Pancreas (tissue), 10 donors: ENCODE measurements around the gene DLGAP1. TPM values are rescaled to one million over a fixed set of nuclear protein-coding genes. Genes with fewer than 3 reads are reported as not detected.

Source experiments
- ATAC-seq, 4 donors: fragments of 200-7000 bp; cut with Tn5 transposase; one replicate each; pipeline versions ENCODE4 v1.8.0 to v1.9.1; 2020; ENCODE audit warnings: mild to moderate bottlenecking in 4 of 4, moderate library complexity in 4 of 4
- DNase-seq, 6 donors: peaks; one replicate each; pipeline ENCODE4 v3.0.0-alpha.2; 2020
- FAIRE-seq: peaks from 2 replicates; lab custom pipeline; 2012; peaks lifted over from hg19 to GRCh38; lab: Jason Lieb, UNC
- H3K27ac ChIP-seq, 4 donors: fragments of 200-600 bp; sonication (generic); 1 replicate in 3 of 4; 2 replicates in 1 of 4; pipeline versions ENCODE4 v1.5.0 to v1.8.0; 2020
- H3K27me3 ChIP-seq, 4 donors: fragments of 200-600 bp; one replicate each; pipeline ENCODE4 v1.8.0; 2021
- H3K36me3 ChIP-seq, 3 donors: fragments of 200-600 bp; sonication (generic) in 1 of 3; one replicate each; pipeline versions ENCODE4 v1.5.0 to v1.8.0; 2020 to 2021
- H3K4me1 ChIP-seq, 3 donors: fragments of 200-600 bp; one replicate each; pipeline ENCODE4 v1.8.0; 2021
- H3K4me3 ChIP-seq, 4 donors: fragments of 200-600 bp; sonication (generic) in 2 of 4; one replicate each; pipeline versions ENCODE4 v1.5.0 to v1.8.0; 2020 to 2021
- H3K9me3 ChIP-seq, 4 donors: fragments of 200-600 bp; one replicate each; pipeline ENCODE4 v1.8.0; 2021
- WGBS, 2 donors: extraction: QIAGEN DNeasy Blood & Tissue Kit; methylation state at CpG; one replicate each; pipeline ENCODE4 v1.1.7; 2013; 5-methylcytosine and 5-hydroxymethylcytosine counted together
- intact Hi-C, 3 donors: fragments of 100-400 bp; cut with DNase I; formaldehyde crosslinking; loops; one replicate each; pipeline versions ENCODE4 v1.11.1 to v1.14.2; 2022
- polyA plus RNA-seq, 2 donors: library from polyadenylated mRNA; stranded (reverse); fragments of 200-250 nt; gene quantifications; one replicate each; pipeline ENCODE4 v1.2.3, GENCODE V29; 2013
- total RNA-seq, 6 donors: library from RNA; stranded (reverse); fragmentation: NEBNext Ultra II Directional in 4 of 6; extraction: Animal tissue kit (Norgen Biotek cat#: 25700) in 4 of 6; gene quantifications; one replicate each; pipeline versions ENCODE4 v1.2.1 to v1.2.4, GENCODE V29; 2021 to 2023
- TF ChIP-seq, protein P1 (sequence below), 4 donors: fragments of 200-600 bp; sonication (generic) in 3 of 4; IDR thresholded peaks; one replicate each; pipeline versions ENCODE4 v1.5.0 to v1.8.0; 2021; ENCODE audit warnings: antibody characterized with exemption in 4 of 4
- donor health status: healthy with polysubstance abuse.
- donor health status: DM: no; HTN: no; CAD: no; lungs with moderate emphysema.
- donor health status: DM: no; HTN: no; CAD: no.
- donor health status: control.
- donor health status: control.
- donor health status: Bipolar disorder and iron deficiency.
- donor health status: DM: yes; HTN: yes; CAD: no.
- donor health status: DM: no; HTN: no; CAD: no.
- donor health status: DM: no; HTN: no; CAD: no.
- donor health status: DM: yes; HTN: yes; CAD: no.

DLGAP1 gene
- total and polyA plus RNA-seq, 8 donors: 0.12 to 0.62 (median 0.30) TPM; not detected in 2

DNA sequence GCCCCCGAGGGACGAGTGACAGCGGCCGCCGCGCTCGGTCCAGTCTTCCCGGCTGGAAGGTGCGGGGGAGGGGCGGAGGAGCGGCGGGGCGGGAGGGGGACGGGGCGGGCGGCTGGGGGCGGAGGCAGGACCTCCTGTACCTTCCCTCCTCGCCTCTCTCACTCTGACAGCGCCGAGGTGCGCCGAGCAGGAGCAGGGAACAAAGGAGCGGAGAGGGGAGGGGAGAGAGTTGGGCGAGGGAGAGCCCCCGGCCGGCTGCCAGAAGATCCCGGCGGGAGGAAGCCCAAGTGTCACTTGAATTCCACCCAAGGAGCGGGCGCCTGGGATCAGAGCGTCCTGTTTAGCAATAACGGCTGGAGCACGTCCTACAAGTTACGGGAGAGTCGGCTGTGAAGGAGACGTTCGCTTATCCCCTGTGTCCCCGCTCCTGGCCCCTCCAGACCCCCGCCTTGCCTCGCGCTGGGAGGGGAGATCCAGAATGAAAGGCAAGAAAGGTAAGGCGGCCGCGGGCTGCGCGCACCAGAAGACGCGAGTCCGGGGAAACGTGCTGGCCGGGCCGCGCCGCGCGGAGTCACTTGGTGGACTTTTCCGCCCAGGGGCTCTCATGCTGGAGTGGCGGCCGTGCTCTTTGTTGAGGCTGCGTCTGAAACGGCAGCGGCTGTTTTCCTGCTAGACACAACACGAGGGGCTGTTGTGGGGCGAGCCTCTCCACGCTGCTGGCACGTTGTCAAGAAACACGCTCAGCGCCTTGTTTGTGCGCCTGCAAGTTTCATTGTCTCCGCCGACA is 1004.9 kb downstream of the DLGAP1 start, which contains the start of gene TGIF1:
Gene TGIF1 (plus strand): TSS at position 161 of the 787 bp plus-strand sequence. CDS start 318 bp downstream, at position 479.
- Histone ChIP-seq H3K36me3 (no peaks in the 10 kb centered on the region), H3K4me3 (peak within 1 kb of the TSS; percentile 78 to 90 (median 80)), H3K27ac (peak within 1 kb of the TSS; percentile 92 to 100 (median 98)), H3K4me1 (peaks cover 13 to 18% (median 17%) of the 10 kb centered on the region in 3 donors), H3K9me3 (no peaks in the 10 kb centered on the region), H3K27me3 (no peaks in the 10 kb centered on the region)
- ATAC-seq (peak; percentile 45 to 57 (median 48)), FAIRE-seq (no peak), DNase-seq (peak; percentile 80 to 94 (median 87))
- TF ChIP-seq, protein P1, sequence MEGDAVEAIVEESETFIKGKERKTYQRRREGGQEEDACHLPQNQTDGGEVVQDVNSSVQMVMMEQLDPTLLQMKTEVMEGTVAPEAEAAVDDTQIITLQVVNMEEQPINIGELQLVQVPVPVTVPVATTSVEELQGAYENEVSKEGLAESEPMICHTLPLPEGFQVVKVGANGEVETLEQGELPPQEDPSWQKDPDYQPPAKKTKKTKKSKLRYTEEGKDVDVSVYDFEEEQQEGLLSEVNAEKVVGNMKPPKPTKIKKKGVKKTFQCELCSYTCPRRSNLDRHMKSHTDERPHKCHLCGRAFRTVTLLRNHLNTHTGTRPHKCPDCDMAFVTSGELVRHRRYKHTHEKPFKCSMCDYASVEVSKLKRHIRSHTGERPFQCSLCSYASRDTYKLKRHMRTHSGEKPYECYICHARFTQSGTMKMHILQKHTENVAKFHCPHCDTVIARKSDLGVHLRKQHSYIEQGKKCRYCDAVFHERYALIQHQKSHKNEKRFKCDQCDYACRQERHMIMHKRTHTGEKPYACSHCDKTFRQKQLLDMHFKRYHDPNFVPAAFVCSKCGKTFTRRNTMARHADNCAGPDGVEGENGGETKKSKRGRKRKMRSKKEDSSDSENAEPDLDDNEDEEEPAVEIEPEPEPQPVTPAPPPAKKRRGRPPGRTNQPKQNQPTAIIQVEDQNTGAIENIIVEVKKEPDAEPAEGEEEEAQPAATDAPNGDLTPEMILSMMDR (IDR thresholded peaks at IDR 0.05): no peak
- intact Hi-C loops: loop anchor here in 1 of 3 donors (5.0 to 10.0 kb wide), 2 partner anchors 147 to 165 kb away; no protein-coding TSS in a partner anchor
- 0 to 1% methylated on average over 46 to 70 of the region's 71 CpGs for WGBS, 2 donors

DNA sequence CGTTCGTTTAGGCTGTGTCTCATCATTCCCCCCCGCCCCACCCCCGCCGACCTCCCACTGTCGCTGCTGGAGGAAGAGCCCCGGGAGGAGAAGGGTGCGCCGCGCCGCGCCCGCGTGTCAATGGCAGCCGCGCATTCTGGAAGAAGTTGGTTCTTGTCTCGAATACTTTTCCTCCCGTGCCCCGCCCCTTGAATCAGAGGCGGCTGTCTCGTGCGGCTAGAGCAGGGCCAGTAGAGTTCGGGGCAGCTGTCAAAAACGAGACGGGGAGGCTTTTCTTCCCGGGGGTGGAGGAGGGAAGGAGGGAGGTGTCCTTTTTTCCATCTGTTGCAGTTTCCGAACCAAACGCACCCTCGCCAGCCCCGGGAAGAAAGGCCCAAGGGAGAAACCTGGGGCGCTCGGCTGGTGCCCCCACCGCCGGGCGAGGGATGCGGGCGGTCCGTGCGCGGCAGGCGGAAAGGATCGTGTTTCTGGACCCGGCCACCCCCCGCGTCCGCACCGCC is 1005.5 kb downstream of the DLGAP1 start:
- peak overlapping the region; percentile 92 to 100 (median 98) for H3K27ac ChIP-seq

DNA sequence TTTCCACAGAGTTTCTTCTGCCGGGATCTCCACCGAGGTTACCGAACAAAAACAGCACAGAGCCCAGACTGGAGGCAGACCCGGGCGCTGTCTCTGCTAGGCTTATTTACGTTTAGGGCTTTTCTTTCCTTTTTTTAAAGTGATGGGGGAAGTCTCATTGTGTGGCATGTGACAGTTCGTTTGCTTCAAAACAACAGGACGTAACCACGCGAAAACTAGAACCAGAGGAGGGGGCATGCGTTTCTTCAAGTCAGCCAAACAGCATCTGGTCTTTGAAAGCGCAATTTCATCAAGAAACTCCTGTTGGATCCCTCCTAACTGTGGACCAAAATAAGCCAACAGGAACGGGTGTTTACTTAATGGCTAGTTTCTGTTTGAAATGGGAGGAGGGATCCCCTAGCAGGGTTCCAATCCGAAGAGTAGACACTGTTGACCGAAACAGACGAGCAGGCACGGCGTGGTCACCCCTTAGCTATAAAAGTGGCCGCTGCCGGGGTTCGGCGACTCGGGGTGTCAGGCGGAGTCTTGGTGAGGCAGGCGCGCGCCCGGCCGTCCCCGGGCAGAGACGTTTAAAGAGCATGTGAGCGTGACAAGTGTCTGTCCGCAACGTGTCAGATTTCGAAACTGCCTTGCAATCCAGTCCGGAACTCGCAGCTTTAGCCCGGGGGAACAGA is 1006.1 kb downstream of the DLGAP1 start:
- H3K36me3 ChIP-seq: no peaks in the 10 kb centered on the region
- H3K27me3 ChIP-seq: no peaks in the 10 kb centered on the region
- TF ChIP-seq, protein P1 (IDR thresholded peaks at IDR 0.05): no peak
- 0% methylated on average over 38 of the region's 38 CpGs for WGBS, 2 donors
- peaks cover 7 to 13% (median 9%) of the 10 kb centered on the region in 3 donors for H3K4me1 ChIP-seq
- peak; percentile 11 to 34 (median 23) for ATAC-seq
- no peaks in the 10 kb centered on the region for H3K9me3 ChIP-seq
- peak overlapping the region; percentile 92 to 100 (median 98) for H3K27ac ChIP-seq
- peak overlapping the region; percentile 78 to 90 (median 80) for H3K4me3 ChIP-seq
- no peak for FAIRE-seq
- intact Hi-C loops: no loop called here
- peak; percentile 54 to 84 (median 75) for DNase-seq

More for the DNA sequence above, 1005.5 kb downstream of the DLGAP1 start:
- peak overlapping the region; percentile 78 to 90 (median 80) for H3K4me3 ChIP-seq
- ATAC-seq (peak; percentile 1 to 7 (median 6)), FAIRE-seq (no peak), DNase-seq (peak; percentile 74 to 83 (median 77))
- TF ChIP-seq, protein P1 (IDR thresholded peaks at IDR 0.05): no peak
- no peaks in the 10 kb centered on the region for H3K9me3 ChIP-seq
- no peaks in the 10 kb centered on the region for H3K27me3 ChIP-seq
- intact Hi-C loops: loop anchor here in 1 of 3 donors (5.0 to 10.0 kb wide), 2 partner anchors 148 to 165 kb away; no protein-coding TSS in a partner anchor
- H3K36me3 ChIP-seq: no peaks in the 10 kb centered on the region
- WGBS, 2 donors: 0% methylated on average over 38 to 47 of the region's 47 CpGs
- H3K4me1 ChIP-seq: peaks cover 7 to 13% (median 11%) of the 10 kb centered on the region in 3 donors

DNA sequence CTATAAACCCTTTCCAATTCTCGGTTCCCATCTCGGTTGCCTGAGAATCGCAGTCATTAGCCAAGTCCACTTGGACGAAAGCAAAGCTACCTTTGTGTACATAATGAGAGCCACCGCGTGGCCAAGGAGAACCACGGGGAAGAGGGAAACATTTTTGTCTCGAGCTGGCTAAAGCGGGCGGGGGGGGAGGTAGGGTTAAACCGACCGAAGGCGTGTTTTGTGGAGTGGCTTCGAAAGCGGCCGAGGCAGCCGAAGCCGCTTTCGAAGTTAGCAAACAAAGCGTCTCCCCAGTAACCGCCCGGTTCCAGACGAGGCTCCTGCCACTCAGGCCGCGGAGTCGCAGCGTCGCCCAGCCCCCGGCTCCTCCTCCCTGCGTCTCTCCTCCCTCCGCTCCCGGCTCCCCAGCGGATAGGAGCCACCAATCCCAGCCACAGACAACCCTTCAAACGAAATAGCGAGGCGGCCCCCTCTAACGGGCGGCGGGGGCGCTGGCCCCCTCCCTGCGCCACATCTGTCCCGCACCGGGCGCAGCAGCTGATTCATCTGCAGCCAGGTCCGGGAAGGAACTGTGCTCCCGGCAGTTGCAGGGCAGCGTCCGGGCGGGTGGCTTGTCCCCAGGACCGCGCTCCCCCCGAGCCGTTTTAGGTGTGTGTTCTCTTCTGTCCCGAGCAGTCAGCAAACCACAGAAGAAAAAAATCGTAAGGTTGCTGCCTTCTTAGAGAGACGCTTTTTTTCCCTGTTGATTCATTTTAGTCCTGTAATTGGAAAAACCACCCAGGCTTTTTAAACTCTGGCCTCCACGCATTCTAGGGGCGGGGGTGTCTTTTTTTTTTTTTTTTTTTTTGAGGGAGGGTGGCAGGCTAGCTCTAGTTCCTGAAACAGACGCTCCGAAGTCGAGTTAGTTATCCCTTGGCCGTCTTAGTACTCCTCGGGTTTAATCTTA is 1006.9 kb downstream of the DLGAP1 start:
- Histone ChIP-seq H3K27me3 (no peaks in the 10 kb centered on the region), H3K9me3 (no peaks in the 10 kb centered on the region), H3K36me3 (no peaks in the 10 kb centered on the region), H3K4me3 (peak overlapping the region; percentile 78 to 90 (median 80)), H3K27ac (peak overlapping the region; percentile 92 to 100 (median 98)), H3K4me1 (peaks cover 7 to 13% (median 9%) of the 10 kb centered on the region in 3 donors)
- FAIRE-seq: no peak
- peak; percentile 91 to 97 (median 94) for DNase-seq
- WGBS, 2 donors: 0 to 1% methylated on average over 61 to 63 of the region's 63 CpGs
- TF ChIP-seq, protein P1 (IDR thresholded peaks at IDR 0.05): no peak
- intact Hi-C loops: no loop called here
- ATAC-seq: peak; percentile 73 to 80 (median 76)
